Neutrophil (primary cell): ENCODE measurements around the gene JPH2.

Experiments used
- H3K27ac ChIP-seq: fragments of 200-600 bp; sonication (generic); 2 replicates; pipeline ENCODE4 v1.5.1; 2016; ENCODE audit warnings: mild to moderate bottlenecking, moderate library complexity
- H3K27me3 ChIP-seq: fragments of 200-600 bp; sonication (generic); 2 replicates; pipeline ENCODE4 v1.6.0; 2016; ENCODE audit warnings: mild to moderate bottlenecking
- H3K36me3 ChIP-seq: fragments of 200-600 bp; sonication (generic); 2 replicates; pipeline ENCODE4 v1.5.1; 2017
- H3K4me1 ChIP-seq, 2 experiments: fragments of 200-600 bp in 1 of 2; sonication (generic) in 1 of 2; 1 replicate in 1 of 2; 2 replicates in 1 of 2; pipeline versions ENCODE4 v1.5.1 to v1.6.1; 2013 to 2016; ENCODE audit warnings: low read depth in 1 of 2, low read length in 1 of 2, mild to moderate bottlenecking in 1 of 2, moderate library complexity in 1 of 2; ENCODE audit not compliant: control insufficient read depth in 1 of 2, insufficient read depth in 1 of 2
- H3K4me3 ChIP-seq, 2 experiments: fragments of 200-600 bp in 1 of 2; sonication (generic) in 1 of 2; 1 replicate in 1 of 2; 2 replicates in 1 of 2; pipeline ENCODE4 v1.5.1; 2013 to 2016; ENCODE audit warnings: low read depth in 1 of 2, low read length in 1 of 2, mild to moderate bottlenecking in 1 of 2, moderate library complexity in 1 of 2
- H3K9me3 ChIP-seq: fragments of 200-600 bp; sonication (generic); 2 replicates; pipeline ENCODE4 v1.5.1; 2016
- CTCF ChIP-seq: fragments of 200-600 bp; sonication (generic); IDR thresholded peaks from 2 replicates; pipeline ENCODE4 v1.5.1; 2016; ENCODE audit warnings: antibody characterized with exemption

JPH2 gene

GRCh38 chr20:44098657-44099056 lies 88.3 kb downstream of the JPH2 start:
- H3K4me1 ChIP-seq, result no peaks in the 10 kb centered on the region
- no peaks in the 10 kb centered on the region for H3K36me3 ChIP-seq
- TF ChIP-seq CTCF, result no peak
- H3K9me3 ChIP-seq, result no peaks in the 10 kb centered on the region
- H3K27ac ChIP-seq, result no peak overlapping the region
- no peak overlapping the region for H3K4me3 ChIP-seq
- peaks cover 59% of the 10 kb centered on the region for H3K27me3 ChIP-seq

DNA sequence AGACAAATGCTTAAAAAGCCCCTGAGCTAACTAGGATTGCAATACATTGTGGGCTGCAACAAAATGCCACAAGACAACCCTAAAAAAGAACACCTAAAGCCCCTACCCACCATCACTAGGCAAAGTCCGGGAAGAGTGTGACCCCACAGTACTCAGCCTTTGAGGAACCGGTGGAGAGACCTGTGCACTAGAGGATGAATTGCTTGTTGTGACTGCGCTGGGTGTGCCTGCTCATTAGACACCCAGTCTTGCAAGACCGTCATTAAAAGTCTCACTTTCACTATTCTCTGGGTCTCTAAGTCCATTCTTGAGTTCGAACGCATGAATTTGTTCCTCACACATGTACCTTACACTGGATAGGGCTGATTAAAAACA lies 88.7 kb downstream of the JPH2 start:
- Histone ChIP-seq H3K4me1 (no peaks in the 10 kb centered on the region), H3K4me3 (no peak overlapping the region), H3K36me3 (no peaks in the 10 kb centered on the region), H3K27ac (no peak overlapping the region), H3K9me3 (no peaks in the 10 kb centered on the region), H3K27me3 (peaks cover 57% of the 10 kb centered on the region)
- TF ChIP-seq CTCF, result no peak

DNA sequence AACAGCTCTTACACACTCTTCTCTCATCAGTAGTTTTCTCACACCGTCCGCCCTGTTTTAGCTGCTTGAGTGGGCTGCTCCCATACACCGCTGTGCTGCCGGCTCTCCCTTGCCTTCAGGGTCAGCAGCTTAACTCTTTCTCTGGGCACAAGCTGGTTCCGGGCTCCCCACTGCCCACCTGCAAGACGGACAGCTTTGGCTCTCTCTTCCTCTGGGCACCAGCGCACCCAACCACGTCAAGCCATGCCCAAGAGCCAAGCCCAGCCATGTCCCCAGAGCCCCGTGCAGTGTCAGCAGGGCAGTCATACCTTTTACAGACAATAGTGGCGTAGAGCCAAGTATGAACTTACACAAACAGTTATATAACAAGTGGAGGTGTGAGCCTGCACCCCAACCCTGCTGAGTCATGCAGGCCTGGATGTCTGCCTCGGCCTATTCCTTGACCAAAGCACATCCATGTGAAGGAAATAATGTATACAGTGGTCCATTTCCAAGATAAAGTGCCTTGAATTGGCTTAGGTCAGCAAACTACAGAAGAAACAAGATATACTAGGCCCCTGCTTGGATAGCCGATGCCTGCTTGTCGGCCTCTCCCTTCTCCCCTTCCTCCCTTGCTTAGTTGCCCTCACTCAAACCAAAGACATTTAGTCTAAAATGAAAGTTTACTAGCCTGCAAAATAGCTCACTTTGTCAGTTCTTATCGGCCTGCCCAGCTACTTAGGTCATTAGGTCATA lies 89.3 kb downstream of the JPH2 start:
- Histone ChIP-seq H3K36me3 (no peaks in the 10 kb centered on the region), H3K4me1 (no peaks in the 10 kb centered on the region), H3K27me3 (peaks cover 57% of the 10 kb centered on the region), H3K4me3 (no peak overlapping the region), H3K9me3 (no peaks in the 10 kb centered on the region), H3K27ac (no peak overlapping the region)
- no peak for TF ChIP-seq CTCF

- Histone ChIP-seq H3K27ac (no peak overlapping the region), H3K27me3 (peaks cover 47% of the 10 kb centered on the region), H3K4me1 (no peaks in the 10 kb centered on the region), H3K36me3 (no peaks in the 10 kb centered on the region), H3K9me3 (no peaks in the 10 kb centered on the region), H3K4me3 (no peak overlapping the region)
- TF ChIP-seq CTCF, result no peak
These were observed 91.2 kb downstream of the JPH2 start for GRCh38 chr20:44095831-44096230.

DNA sequence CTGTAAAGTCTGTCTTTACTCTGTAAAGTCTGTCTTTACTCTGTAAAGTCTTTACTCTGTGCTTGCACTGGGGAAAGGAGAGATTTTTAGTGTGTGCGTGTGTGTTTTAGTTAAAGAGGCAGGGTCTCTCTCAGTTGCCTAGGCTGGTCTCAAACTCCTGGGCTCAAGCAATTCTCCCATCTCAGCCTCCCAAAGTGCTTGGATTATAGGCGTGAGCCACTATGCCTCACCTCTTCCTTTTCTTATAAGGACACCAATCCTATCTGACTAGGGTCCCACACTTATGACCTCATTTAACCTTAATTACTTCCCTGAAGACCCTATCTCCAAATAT lies 93.8 kb downstream of the JPH2 start:
- no peaks in the 10 kb centered on the region for H3K4me1 ChIP-seq
- no peaks in the 10 kb centered on the region for H3K36me3 ChIP-seq
- H3K27ac ChIP-seq, result no peak overlapping the region
- no peaks in the 10 kb centered on the region for H3K9me3 ChIP-seq
- H3K27me3 ChIP-seq, result peaks cover 37% of the 10 kb centered on the region
- TF ChIP-seq CTCF, result no peak
- no peak overlapping the region for H3K4me3 ChIP-seq
